ENCODE measurements around the gene INSIG2.
"Not testable (repeated sequence)": the region's sequence is repeated elsewhere in the genome, so short reads cannot be mapped to it uniquely, and the experiment has no call there.

INSIG2 gene

GRCh38 chr2:118061135-118061955, 26.9 kb upstream of the INSIG2 start:
- peak; percentile 80 to 89 (median 86) for DNase-seq

DNA sequence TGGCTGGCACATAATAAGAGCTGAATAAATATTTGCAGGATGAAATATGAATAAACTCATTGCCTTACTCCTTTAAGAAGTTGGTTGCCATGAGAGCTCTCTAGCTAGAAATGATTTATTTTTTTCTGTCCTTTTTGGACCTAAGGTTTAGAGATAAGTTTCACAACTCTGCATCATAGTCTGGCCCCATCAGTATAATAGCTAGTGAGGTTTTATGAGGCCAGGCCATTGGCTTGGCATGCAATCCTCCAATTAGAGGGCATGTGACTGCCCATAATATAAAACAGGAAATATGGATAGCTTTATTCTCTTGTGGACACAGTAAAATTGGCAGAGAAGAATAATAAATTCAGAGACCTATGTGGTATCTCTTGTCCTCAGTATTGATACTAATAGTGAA, 26.2 kb upstream of the INSIG2 start:
- DNase-seq, result no peak

DNA sequence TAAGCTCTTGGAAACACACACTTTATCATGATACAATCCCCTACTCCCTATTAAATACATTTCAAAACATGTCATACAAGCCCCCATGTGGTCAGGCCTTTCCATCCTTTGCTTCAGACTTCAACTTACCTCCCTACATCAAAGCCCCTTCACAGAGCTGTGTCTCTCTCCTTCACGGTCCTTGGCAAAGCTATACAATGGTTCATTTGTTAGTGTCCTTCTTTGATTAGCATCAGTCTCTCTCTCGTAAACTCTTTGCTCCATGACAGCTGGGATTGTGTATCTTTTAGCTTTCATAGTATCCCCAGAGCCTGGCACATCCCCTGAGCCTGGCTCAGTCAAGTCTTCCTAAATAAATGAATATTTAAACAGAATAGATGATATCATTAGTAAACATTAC, 25.6 kb upstream of the INSIG2 start:
- no peak for DNase-seq

- no peak for DNase-seq
Measured at GRCh38 chr2:118065015-118065706, 23.1 kb upstream of the INSIG2 start.

GRCh38 chr2:118065921-118066511, 22.3 kb upstream of the INSIG2 start:
- no peak for DNase-seq

DNA sequence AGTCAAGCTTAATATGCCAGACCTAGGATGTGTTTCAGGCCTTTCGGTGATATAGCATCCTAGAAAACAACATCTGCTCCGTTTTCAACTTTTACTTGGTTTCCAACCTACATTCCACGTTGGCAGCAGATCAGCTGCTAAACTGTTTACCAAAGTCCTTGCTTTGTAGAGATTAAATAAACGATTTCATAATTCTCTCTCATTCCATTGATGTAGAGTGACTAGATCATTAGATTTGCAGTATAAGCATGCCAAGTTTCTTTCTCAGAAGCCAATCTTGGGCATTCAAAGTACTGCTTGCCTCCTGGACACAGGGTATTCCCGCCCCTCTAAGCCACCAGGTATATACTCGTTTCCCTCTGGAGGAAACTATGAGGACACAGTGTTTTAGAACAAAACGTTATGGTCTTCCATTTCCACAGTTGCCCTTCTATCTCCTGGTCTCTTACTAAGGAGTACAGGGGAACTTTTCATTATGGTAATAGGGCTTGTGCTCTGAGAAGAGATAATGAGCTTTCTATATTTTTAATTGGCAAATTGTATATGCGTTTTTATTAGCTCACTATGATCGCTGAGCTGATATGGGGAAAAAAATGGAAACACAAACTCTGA, 10.5 kb upstream of the INSIG2 start:
- no peak for DNase-seq

- DNase-seq, result no peak
Measured at GRCh38 chr2:118078734-118079133, 9.5 kb upstream of the INSIG2 start.

DNA sequence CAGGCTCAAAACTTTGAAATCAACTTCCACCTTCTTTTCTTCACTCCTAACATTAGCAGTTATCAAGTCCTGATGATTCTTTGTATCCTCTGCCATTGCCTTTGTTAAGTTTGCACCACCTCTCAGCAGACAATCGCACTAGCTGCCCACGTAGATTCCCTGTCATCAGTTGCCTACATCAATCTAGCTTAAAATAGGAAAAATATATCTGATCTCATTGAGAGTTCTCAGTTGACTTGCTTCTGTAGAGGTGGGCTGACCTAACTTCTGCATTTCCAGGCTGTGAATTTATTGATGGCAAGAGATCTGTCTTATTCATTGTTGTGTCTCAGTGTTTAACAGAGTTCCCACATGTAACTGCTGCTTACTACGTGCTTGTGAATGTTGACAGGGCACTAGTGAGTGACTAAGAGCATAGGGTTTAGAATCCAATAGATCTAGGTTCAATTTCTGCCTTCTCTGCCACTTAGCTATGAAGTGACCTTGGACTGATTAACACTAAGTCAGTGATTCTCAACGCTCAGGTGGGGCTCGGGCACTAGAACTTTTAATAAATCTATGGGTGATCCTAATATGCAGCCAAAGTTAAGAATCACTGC, 3.7 kb upstream of the INSIG2 start:
- peak; percentile 17 to 51 (median 28) for DNase-seq

GRCh38 chr2:118085173-118086023, 2.9 kb upstream of the INSIG2 start:
- DNase-seq, result no peak

GRCh38 chr2:118086024-118086633, 2.1 kb upstream of the INSIG2 start:
- DNase-seq, result no peak

- peak; percentile 53 to 72 (median 71) for DNase-seq
Measured at GRCh38 chr2:118089139-118089800, 999 bp downstream of the INSIG2 start.

DNA sequence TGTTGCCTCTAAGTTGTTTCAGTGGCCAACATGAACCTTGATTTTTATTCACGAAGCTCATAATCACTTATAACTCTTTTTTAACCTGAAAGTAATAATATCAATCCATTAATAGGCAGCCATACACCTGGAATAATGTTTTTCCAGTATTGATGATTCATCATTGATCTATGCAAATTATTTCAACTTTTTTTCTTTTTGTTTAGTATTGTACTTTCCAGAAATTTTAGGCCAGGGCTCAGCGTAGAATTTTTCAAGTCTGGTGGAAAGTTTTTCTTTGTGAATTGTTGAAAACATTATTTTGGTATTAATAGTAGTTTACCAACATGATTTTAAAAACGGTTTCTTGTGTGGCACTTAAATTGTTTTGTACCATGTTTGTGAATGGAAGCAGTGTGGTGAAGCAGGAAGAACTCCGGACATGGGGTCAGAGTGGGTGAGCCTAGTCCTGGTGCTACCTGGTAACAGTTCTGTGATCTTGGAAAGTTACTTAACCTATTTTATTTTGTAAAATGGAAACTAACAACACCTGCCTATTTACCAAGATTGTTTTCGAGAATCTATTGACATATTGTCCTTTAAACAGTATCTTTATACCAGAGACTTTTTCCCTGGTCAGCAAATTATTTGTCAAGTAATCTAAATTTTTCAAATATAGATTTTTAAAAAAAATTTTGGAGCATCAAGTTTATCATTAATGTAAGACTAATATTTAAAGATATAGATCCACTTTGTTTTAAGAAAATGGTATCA, 2.3 kb downstream of the INSIG2 start:
- DNase-seq, result no peak

- no peak for DNase-seq
Measured at GRCh38 chr2:118091140-118091478, 2.8 kb downstream of the INSIG2 start.

- no peak for DNase-seq
Measured at GRCh38 chr2:118091631-118092030, 3.4 kb downstream of the INSIG2 start.

DNA sequence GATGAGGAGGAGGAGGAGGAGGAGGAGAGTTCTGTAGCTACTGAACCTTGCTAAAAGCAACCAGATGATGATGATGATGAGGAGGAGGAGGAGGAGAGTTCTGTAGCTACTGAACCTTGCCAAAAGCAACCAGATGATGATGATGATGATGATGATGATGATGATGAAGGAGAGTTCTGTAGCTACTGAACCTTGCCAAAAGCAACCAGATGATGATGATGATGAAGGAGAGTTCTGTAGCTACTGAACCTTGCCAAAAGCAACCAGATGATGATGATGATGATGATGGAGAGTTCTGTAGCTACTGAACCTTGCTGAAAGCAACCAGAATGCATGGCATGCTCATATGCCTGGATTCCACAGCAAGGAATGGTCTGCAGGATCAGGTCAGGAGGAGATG, 5.8 kb downstream of the INSIG2 start:
- not testable (repeated sequence) for DNase-seq

DNA sequence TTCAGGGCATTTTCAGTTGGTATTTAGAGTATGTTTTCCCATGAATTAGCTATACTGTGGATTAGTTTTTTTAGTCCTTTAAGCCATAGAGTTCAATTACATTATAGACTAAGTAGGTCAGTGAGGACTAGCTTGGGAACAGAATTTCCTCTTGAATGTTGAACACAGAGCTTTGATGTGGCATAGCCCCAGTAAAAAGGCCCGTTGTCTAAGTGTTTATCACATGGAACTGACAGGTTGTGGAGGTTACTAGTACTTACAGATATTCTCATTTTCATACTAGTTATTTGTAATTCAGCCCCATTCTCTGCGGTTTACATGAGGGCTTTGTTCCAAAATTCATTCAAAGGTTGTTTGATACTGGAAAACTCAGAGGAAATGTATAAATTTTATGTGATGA, 6.2 kb downstream of the INSIG2 start:
- no peak for DNase-seq

DNA sequence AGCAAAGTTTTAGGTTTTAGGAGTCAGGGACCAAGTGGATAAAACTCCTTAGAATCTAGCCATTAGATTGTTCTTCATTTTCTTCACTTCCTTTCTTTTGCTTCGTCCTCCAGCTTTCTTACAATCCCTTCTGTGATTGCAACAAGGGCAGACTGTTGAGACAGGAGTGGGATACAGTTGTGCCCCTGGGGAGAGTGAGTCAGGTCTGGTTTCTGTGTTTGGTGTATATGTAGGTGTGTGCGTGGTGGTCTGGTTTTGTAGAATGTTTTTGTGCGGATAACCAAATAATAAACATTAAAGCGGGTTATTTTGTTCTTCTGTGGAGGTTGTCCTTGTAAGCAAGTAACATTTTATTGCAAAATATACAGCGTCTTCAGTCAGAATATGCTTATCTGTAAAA, 7.3 kb downstream of the INSIG2 start:
- DNase-seq, result no peak

GRCh38 chr2:118097657-118098056, 9.4 kb downstream of the INSIG2 start:
- DNase-seq, result peak; percentile 78 to 84 (median 82)

GRCh38 chr2:118098307-118099030, 10.2 kb downstream of the INSIG2 start:
- DNase-seq, result peak; percentile 26 to 60 (median 56)
